Measurements from ENCODE around the gene SLCO2B1. TPM values are rescaled to one million over a fixed set of nuclear protein-coding genes. Genes with fewer than 3 reads are reported as not detected.

SLCO2B1 gene
- total RNA-seq, 6 experiments from 2014 or later, result 145 to 316 (median 199) TPM

- peak in 1 of 3 donors; percentile 45 for DNase-seq
- intact Hi-C loops (cut with DNase I), result loop anchor here in 1 of 2 donors (5.0 kb wide), 1 partner anchor 33 kb away; no protein-coding TSS in a partner anchor
- H3K36me3 ChIP-seq, result peaks cover 0 to 75% (median 20%) of the 10 kb centered on the region in 4 donors
- WGBS (ENCODE audit: insufficient coverage, low coverage, low lambda C conversion rate, missing lambda C conversion rate), result 100% methylated on average over 2 of the region's 2 CpGs
- peaks cover 0 to 49% (median 12%) of the 10 kb centered on the region in 4 donors for H3K4me1 ChIP-seq
- no peaks in the 10 kb centered on the region for H3K27me3 ChIP-seq
- ATAC-seq, result no peak
- H3K27ac ChIP-seq, result peak overlapping the region in 1 of 3 donors; percentile 13
- no peak overlapping the region for H3K4me3 ChIP-seq
- TF ChIP-seq CTCF (IDR thresholded peaks at IDR 0.05) (no peak), POLR2A (IDR thresholded peaks at IDR 0.05) (no peak)
- no peaks in the 10 kb centered on the region for H3K9me3 ChIP-seq
Measured at GRCh38 chr11:75200531-75200930, 49.6 kb downstream of the SLCO2B1 start.

- 71% methylated on average over 1 of the region's 3 CpGs for WGBS (ENCODE audit: insufficient coverage, low coverage, low lambda C conversion rate, missing lambda C conversion rate)
- H3K4me1 ChIP-seq, result peaks cover 0 to 40% (median 10%) of the 10 kb centered on the region in 4 donors
- no peak for TF ChIP-seq CTCF (IDR thresholded peaks at IDR 0.05)
- TF ChIP-seq POLR2A (IDR thresholded peaks at IDR 0.05), result no peak
- no peaks in the 10 kb centered on the region for H3K9me3 ChIP-seq
- intact Hi-C loops (cut with DNase I), result loop anchor here in 1 of 2 donors (5.0 kb wide), 1 partner anchor 34 kb away; no protein-coding TSS in a partner anchor
- H3K4me3 ChIP-seq, result no peak overlapping the region
- DNase-seq (no peak), ATAC-seq (no peak)
- H3K36me3 ChIP-seq, result peaks cover 0 to 66% (median 16%) of the 10 kb centered on the region in 4 donors
- H3K27ac ChIP-seq, result peak overlapping the region in 1 of 3 donors; percentile 90
- no peaks in the 10 kb centered on the region for H3K27me3 ChIP-seq
Measured at GRCh38 chr11:75201771-75202170, 50.9 kb downstream of the SLCO2B1 start.

DNA sequence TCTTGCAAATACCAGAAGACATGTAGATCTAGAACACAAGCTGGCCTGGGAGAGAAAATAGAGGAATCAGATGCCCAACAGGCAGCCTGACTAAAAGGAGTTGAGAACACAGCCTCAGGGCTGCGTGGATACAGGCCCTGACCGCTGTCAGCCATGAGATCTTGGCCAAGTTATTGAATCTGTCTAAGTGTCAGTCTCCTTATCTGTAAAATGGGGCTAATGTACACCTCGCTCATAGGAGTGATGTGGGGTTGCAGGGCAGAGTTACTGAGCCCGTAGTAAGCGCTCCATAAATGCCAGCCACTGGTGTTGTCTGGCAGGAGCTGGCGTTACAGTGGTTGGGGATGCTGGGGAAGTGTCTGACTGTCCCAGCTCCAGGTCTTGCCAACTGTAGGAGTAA lies 51.3 kb downstream of the SLCO2B1 start:
- intact Hi-C loops (cut with DNase I), result loop anchor here in 1 of 2 donors (5.0 kb wide), 1 partner anchor 35 kb away; no protein-coding TSS in a partner anchor
- no CpG with 5 or more reads among the region's 6 CpGs for WGBS (ENCODE audit: insufficient coverage, low coverage, low lambda C conversion rate, missing lambda C conversion rate)
- peaks cover 0 to 61% (median 14%) of the 10 kb centered on the region in 4 donors for H3K36me3 ChIP-seq
- peak in 1 of 3 donors; percentile 42 for DNase-seq
- no peaks in the 10 kb centered on the region for H3K9me3 ChIP-seq
- no peak overlapping the region for H3K4me3 ChIP-seq
- peaks cover 0 to 40% (median 10%) of the 10 kb centered on the region in 4 donors for H3K4me1 ChIP-seq
- ATAC-seq, result no peak
- no peaks in the 10 kb centered on the region for H3K27me3 ChIP-seq
- no peak for TF ChIP-seq CTCF (IDR thresholded peaks at IDR 0.05)
- TF ChIP-seq POLR2A (IDR thresholded peaks at IDR 0.05), result no peak
- peak overlapping the region in 1 of 3 donors; percentile 90 for H3K27ac ChIP-seq

GRCh38 chr11:75203138-75203537 lies 52.2 kb downstream of the SLCO2B1 start:
- H3K4me1 ChIP-seq, result peaks cover 0 to 40% (median 10%) of the 10 kb centered on the region in 4 donors

More at GRCh38 chr11:75203138-75203537, 52.2 kb downstream of the SLCO2B1 start:
- ATAC-seq (no peak), DNase-seq (peak in 1 of 3 donors; percentile 51)
- H3K27me3 ChIP-seq, result no peaks in the 10 kb centered on the region
- no peak overlapping the region for H3K4me3 ChIP-seq
- 80% methylated on average over 1 of the region's 13 CpGs for WGBS (ENCODE audit: insufficient coverage, low coverage, low lambda C conversion rate, missing lambda C conversion rate)
- no peaks in the 10 kb centered on the region for H3K9me3 ChIP-seq
- H3K36me3 ChIP-seq, result peaks cover 0 to 52% (median 11%) of the 10 kb centered on the region in 4 donors
- peak overlapping the region; percentile 20 to 90 (median 68) for H3K27ac ChIP-seq
- TF ChIP-seq CTCF (IDR thresholded peaks at IDR 0.05), result no peak
- no peak for TF ChIP-seq POLR2A (IDR thresholded peaks at IDR 0.05)
- intact Hi-C loops (cut with DNase I), result loop anchor here in 1 of 2 donors (5.0 kb wide), 1 partner anchor 36 kb away; no protein-coding TSS in a partner anchor

All from right lobe of liver (tissue), 6 donors.